Measurements from ENCODE around the gene TTL.

DNA sequence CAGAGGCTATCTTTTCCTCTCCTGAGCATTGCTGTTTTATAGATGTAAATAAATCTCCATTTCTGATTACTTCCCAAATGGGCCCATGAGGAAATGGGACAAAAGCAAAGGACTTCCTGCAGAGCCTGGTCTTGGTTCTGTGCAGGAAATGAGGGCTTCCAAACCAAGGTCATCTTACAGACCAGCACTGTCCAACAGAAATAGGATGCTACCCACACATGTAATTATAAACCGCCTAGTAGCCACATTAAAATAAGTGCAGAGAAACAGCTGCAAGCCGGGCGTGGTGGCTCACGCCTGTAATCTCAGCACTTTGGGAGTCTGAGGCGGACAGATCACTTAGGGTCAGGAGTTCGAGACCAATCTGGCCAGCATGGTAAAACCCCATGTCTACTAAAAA is 6.2 kb downstream of the TTL start:
- TF ChIP-seq, protein P1, sequence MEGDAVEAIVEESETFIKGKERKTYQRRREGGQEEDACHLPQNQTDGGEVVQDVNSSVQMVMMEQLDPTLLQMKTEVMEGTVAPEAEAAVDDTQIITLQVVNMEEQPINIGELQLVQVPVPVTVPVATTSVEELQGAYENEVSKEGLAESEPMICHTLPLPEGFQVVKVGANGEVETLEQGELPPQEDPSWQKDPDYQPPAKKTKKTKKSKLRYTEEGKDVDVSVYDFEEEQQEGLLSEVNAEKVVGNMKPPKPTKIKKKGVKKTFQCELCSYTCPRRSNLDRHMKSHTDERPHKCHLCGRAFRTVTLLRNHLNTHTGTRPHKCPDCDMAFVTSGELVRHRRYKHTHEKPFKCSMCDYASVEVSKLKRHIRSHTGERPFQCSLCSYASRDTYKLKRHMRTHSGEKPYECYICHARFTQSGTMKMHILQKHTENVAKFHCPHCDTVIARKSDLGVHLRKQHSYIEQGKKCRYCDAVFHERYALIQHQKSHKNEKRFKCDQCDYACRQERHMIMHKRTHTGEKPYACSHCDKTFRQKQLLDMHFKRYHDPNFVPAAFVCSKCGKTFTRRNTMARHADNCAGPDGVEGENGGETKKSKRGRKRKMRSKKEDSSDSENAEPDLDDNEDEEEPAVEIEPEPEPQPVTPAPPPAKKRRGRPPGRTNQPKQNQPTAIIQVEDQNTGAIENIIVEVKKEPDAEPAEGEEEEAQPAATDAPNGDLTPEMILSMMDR (IDR thresholded peaks at IDR 0.05), result no peak
- TF ChIP-seq EZH2 (IDR thresholded peaks at IDR 0.05), result no peak
- TF ChIP-seq EZH2phosphoT487 (IDR thresholded peaks at IDR 0.05), result no peak
